ENCODE measurements around the gene NADK. TPM values are rescaled to one million over a fixed set of nuclear protein-coding genes. Genes with fewer than 3 reads are reported as not detected.

NADK gene
- total and polyA plus RNA-seq, 2 of the 13 experiments (the other 11 are each of a cell fraction or from before 2014, with no cell fraction given): 56.6 to 60.1 TPM

GRCh38 chr1:1748686-1749321, 29.5 kb downstream of the NADK start (continued):
- peak; percentile 83 for TF ChIP-seq ZNF263 (CRISPR knock-in tag; IDR thresholded peaks at IDR 0.05)
- no peak for TF ChIP-seq MTF1 (CRISPR knock-in tag; IDR thresholded peaks at IDR 0.05)
- no peak for TF ChIP-seq PITX1 (CRISPR knock-in tag; IDR thresholded peaks at IDR 0.05)
- no peak for TF ChIP-seq ZSCAN12 (CRISPR knock-in tag; IDR thresholded peaks at IDR 0.05)
- no peak for TF ChIP-seq SMC3 (IDR thresholded peaks at IDR 0.05; ENCODE audit: low read length)
- no peak for TF ChIP-seq KMT2B (CRISPR knock-in tag; IDR thresholded peaks at IDR 0.05)
- TF ChIP-seq, protein P1, sequence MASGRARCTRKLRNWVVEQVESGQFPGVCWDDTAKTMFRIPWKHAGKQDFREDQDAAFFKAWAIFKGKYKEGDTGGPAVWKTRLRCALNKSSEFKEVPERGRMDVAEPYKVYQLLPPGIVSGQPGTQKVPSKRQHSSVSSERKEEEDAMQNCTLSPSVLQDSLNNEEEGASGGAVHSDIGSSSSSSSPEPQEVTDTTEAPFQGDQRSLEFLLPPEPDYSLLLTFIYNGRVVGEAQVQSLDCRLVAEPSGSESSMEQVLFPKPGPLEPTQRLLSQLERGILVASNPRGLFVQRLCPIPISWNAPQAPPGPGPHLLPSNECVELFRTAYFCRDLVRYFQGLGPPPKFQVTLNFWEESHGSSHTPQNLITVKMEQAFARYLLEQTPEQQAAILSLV (CRISPR knock-in tag; IDR thresholded peaks at IDR 0.05; ENCODE audit: borderline replicate concordance): no peak
- TF ChIP-seq ZBTB1 (CRISPR knock-in tag; IDR thresholded peaks at IDR 0.05; ENCODE audit: borderline replicate concordance): no peak
- no peak for TF ChIP-seq ZNF564 (CRISPR knock-in tag; IDR thresholded peaks at IDR 0.05)
- peak; percentile 57 for TF ChIP-seq ZNF501 (CRISPR knock-in tag; IDR thresholded peaks at IDR 0.05)
- TF ChIP-seq FOXM1 (CRISPR knock-in tag; IDR thresholded peaks at IDR 0.05): no peak
- TF ChIP-seq HCFC1 (IDR thresholded peaks at IDR 0.05; ENCODE audit: low read depth, low read length): no peak
- TF ChIP-seq NCOA2 (CRISPR knock-in tag; IDR thresholded peaks at IDR 0.05): 0 out of 2 replicates have a peak, but pooled peaks have one; percentile 14
- TF ChIP-seq ZNF280D (CRISPR knock-in tag; IDR thresholded peaks at IDR 0.05): no peak
- no peak for TF ChIP-seq PHB2 (IDR thresholded peaks at IDR 0.05; ENCODE audit: partially characterized antibody)
- TF ChIP-seq PBX2 (CRISPR knock-in tag; IDR thresholded peaks at IDR 0.05): no peak
- no peak for TF ChIP-seq SRSF1 (optimal IDR thresholded peaks at IDR 0.05; ENCODE audit: low read depth, low read length)
- no peak for TF ChIP-seq ZNF589 (CRISPR knock-in tag; conservative IDR thresholded peaks at IDR 0.05)
- no peak for TF ChIP-seq ZNF282 (IDR thresholded peaks at IDR 0.05; ENCODE audit: partially characterized antibody)
- TF ChIP-seq MAFK (conservative IDR thresholded peaks at IDR 0.05 in 1 of 2, IDR thresholded peaks at IDR 0.05 in 1 of 2; ENCODE audit: low read length in 2 of 2): no peak
- TF ChIP-seq, protein P2, sequence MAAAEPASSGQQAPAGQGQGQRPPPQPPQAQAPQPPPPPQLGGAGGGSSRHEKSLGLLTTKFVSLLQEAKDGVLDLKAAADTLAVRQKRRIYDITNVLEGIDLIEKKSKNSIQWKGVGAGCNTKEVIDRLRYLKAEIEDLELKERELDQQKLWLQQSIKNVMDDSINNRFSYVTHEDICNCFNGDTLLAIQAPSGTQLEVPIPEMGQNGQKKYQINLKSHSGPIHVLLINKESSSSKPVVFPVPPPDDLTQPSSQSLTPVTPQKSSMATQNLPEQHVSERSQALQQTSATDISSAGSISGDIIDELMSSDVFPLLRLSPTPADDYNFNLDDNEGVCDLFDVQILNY (CRISPR knock-in tag; conservative IDR thresholded peaks at IDR 0.05): no peak
- TF ChIP-seq PRDM4 (CRISPR knock-in tag; IDR thresholded peaks at IDR 0.05; ENCODE audit: borderline replicate concordance): no peak
- TF ChIP-seq GATAD1 (CRISPR knock-in tag; IDR thresholded peaks at IDR 0.05): no peak

All from HepG2 (cell line).